IMR-90 (cell line): Measurements from ENCODE around the gene MLXIPL. TPM values are rescaled to one million over a fixed set of nuclear protein-coding genes. Genes with fewer than 3 reads are reported as not detected.

Experiments
- ATAC-seq: fragments of 200-7000 bp; cut with Tn5 transposase; 2 replicates; pipeline ENCODE4 v1.9.1; 2020; ENCODE audit warnings: low read depth, mild to moderate bottlenecking, moderate library complexity
- BruUV-seq: library from RNA; stranded (reverse); fragments of 400-500 nt; replicated peaks from 2 replicates; lab custom pipeline; 2021; lab: Mats Ljungman, UMichigan
- CTCF ChIA-PET: fragments of 300-600 bp; formaldehyde crosslinking; extraction: SDS; loops from one replicate; lab custom pipeline; 2021; ENCODE audit warnings: antibody characterized with exemption; lab: Yijun Ruan, JAX
- POLR2A ChIA-PET: fragments of 300-600 bp; sonication (Branson Sonifier 250); formaldehyde crosslinking; loops from one replicate; lab custom pipeline; 2022; ENCODE audit warnings: antibody characterized with exemption; ENCODE audit not compliant: unreplicated experiment; lab: Charles Lee
- DNase-seq: peaks from one replicate; pipeline ENCODE4 v3.0.0; 2013
- H2AFZ ChIP-seq: replicated peaks from 2 replicates; pipeline ENCODE3; 2013; ENCODE audit warnings: low read length, mild to moderate bottlenecking; ENCODE audit not compliant: poor library complexity
- H2AK5ac ChIP-seq: 2 replicates; pipeline ENCODE4 v1.6.1; 2013; ENCODE audit warnings: low read depth, low read length, inconsistent platforms
- H2AK9ac ChIP-seq: replicated peaks from 2 replicates; pipeline ENCODE3; 2013; ENCODE audit warnings: mild to moderate bottlenecking, low read depth, low read length, moderate library complexity; ENCODE audit not compliant: poor library complexity
- H2BK120ac ChIP-seq: 2 replicates; pipeline ENCODE4 v1.6.1; 2013; ENCODE audit warnings: low read depth, low read length, inconsistent platforms
- H2BK15ac ChIP-seq: 3 replicates; pipeline ENCODE4 v1.6.1; 2013; ENCODE audit warnings: low read depth, low read length, inconsistent platforms
- H2BK20ac ChIP-seq: 2 replicates; pipeline ENCODE4 v1.6.1; 2013; ENCODE audit warnings: low read depth, mild to moderate bottlenecking, inconsistent platforms, low read length, moderate library complexity
- H2BK5ac ChIP-seq: 2 replicates; pipeline ENCODE4 v1.6.1; 2013; ENCODE audit warnings: mild to moderate bottlenecking, low read depth, low read length, inconsistent platforms; ENCODE audit not compliant: poor library complexity, severe bottlenecking
- H3K14ac ChIP-seq: replicated peaks from 2 replicates; pipeline ENCODE4 v1.6.1; 2013; ENCODE audit warnings: low read depth, low read length, inconsistent platforms
- H3K18ac ChIP-seq: 2 replicates; pipeline ENCODE4 v1.6.1; 2013; ENCODE audit warnings: low read depth, low read length, control low read depth
- H3K23ac ChIP-seq: 2 replicates; pipeline ENCODE4 v1.6.1; 2013; ENCODE audit warnings: low read depth, low read length, inconsistent platforms
- H3K27ac ChIP-seq: 2 replicates; pipeline ENCODE4 v1.5.1; 2013; ENCODE audit warnings: mild to moderate bottlenecking, control low read depth, low read length; ENCODE audit not compliant: insufficient read depth
- H3K27me3 ChIP-seq: 2 replicates; pipeline ENCODE4 v1.6.1; 2013; ENCODE audit warnings: low read length; ENCODE audit not compliant: control insufficient read depth, insufficient read depth
- H3K36me3 ChIP-seq: 2 replicates; pipeline ENCODE4 v1.6.1; 2013; ENCODE audit warnings: low read length, mixed read lengths; ENCODE audit not compliant: control insufficient read depth, insufficient read depth
- H3K4ac ChIP-seq: 2 replicates; pipeline ENCODE4 v1.6.1; 2013; ENCODE audit warnings: low read depth, low read length, inconsistent platforms
- H3K4me1 ChIP-seq: 2 replicates; pipeline ENCODE4 v1.6.1; 2013; ENCODE audit warnings: low read length, mixed read lengths; ENCODE audit not compliant: control insufficient read depth, insufficient read depth
- H3K4me2 ChIP-seq: 2 replicates; pipeline ENCODE4 v1.6.1; 2013; ENCODE audit warnings: low read depth, mild to moderate bottlenecking, control low read depth, low read length, moderate library complexity
- H3K4me3 ChIP-seq: 2 replicates; pipeline ENCODE4 v1.5.1; 2013; ENCODE audit warnings: low read depth, mild to moderate bottlenecking, control low read depth, low read length, moderate library complexity; ENCODE audit not compliant: insufficient read depth
- H3K56ac ChIP-seq: 2 replicates; pipeline ENCODE4 v1.6.1; 2013; ENCODE audit warnings: low read length, inconsistent platforms; ENCODE audit not compliant: insufficient read depth; ENCODE audit errors: extremely low read depth
- H3K79me1 ChIP-seq, 2 experiments: 2 replicates each; pipeline ENCODE4 v1.6.1; 2013; ENCODE audit warnings: low read length in 2 of 2, inconsistent platforms in 1 of 2, low read depth in 1 of 2
- H3K9ac ChIP-seq: 2 replicates; pipeline ENCODE4 v1.6.1; 2013; ENCODE audit warnings: low read depth, low read length, control low read depth
- H3K9me1 ChIP-seq: 2 replicates; pipeline ENCODE4 v1.6.1; 2013; ENCODE audit warnings: low read length, inconsistent platforms; ENCODE audit not compliant: insufficient read depth
- H3K9me3 ChIP-seq: 2 replicates; pipeline ENCODE4 v1.6.1; 2013; ENCODE audit warnings: low read length; ENCODE audit not compliant: control insufficient read depth, insufficient read depth
- H4K20me1 ChIP-seq: 2 replicates; pipeline ENCODE4 v1.6.1; 2013; ENCODE audit warnings: low read length, inconsistent platforms; ENCODE audit not compliant: insufficient read depth
- H4K5ac ChIP-seq: 2 replicates; pipeline ENCODE4 v1.6.1; 2013; ENCODE audit warnings: mild to moderate bottlenecking, low read depth, low read length, control low read depth
- H4K8ac ChIP-seq, 2 experiments: 2 replicates each; pipeline ENCODE4 v1.6.1; 2013; ENCODE audit warnings: low read depth in 2 of 2, low read length in 2 of 2, control low read depth in 1 of 2, inconsistent platforms in 1 of 2
- H4K91ac ChIP-seq: 2 replicates; pipeline ENCODE4 v1.6.1; 2013; ENCODE audit warnings: low read depth, low read length, inconsistent platforms; ENCODE audit not compliant: insufficient read depth
- BHLHE40 ChIP-seq: fragments of 150-350 bp; IDR thresholded peaks from 2 replicates; pipeline ENCODE4 v1.6.1; 2016; ENCODE audit warnings: mild to moderate bottlenecking, low read depth, low read length
- CEBPB ChIP-seq: IDR thresholded peaks from 2 replicates; pipeline ENCODE4 v1.6.1; 2012; ENCODE audit warnings: low read depth, low read length, improper control_type of control experiment
- CHD1 ChIP-seq: IDR thresholded peaks from 2 replicates; pipeline ENCODE4 v1.6.1; 2012; ENCODE audit warnings: low read depth, low read length, improper control_type of control experiment
- CTCF ChIP-seq: conservative IDR thresholded peaks from 2 replicates; pipeline ENCODE4 v1.5.1; 2012; ENCODE audit warnings: mild to moderate bottlenecking, low read depth, low read length, improper control_type of control experiment
- MAFK ChIP-seq: IDR thresholded peaks from 2 replicates; pipeline ENCODE4 v1.6.1; 2012; ENCODE audit warnings: low read depth, low read length, improper control_type of control experiment
- MXI1 ChIP-seq: IDR thresholded peaks from 2 replicates; pipeline ENCODE4 v1.6.1; 2012; ENCODE audit warnings: low read depth, mild to moderate bottlenecking, low read length, moderate library complexity, borderline replicate concordance
- NFE2L2 ChIP-seq: fragments of 150-350 bp; IDR thresholded peaks from 2 replicates; pipeline ENCODE4 v1.6.1; 2016; ENCODE audit warnings: low read depth, mild to moderate bottlenecking, low read length
- POLR2A ChIP-seq: IDR thresholded peaks from 2 replicates; pipeline ENCODE4 v1.6.1; 2012; ENCODE audit warnings: mild to moderate bottlenecking, low read depth, low read length
- RCOR1 ChIP-seq: IDR thresholded peaks from 2 replicates; pipeline ENCODE4 v1.6.1; 2012; ENCODE audit warnings: mild to moderate bottlenecking, low read length, improper control_type of control experiment; ENCODE audit not compliant: insufficient replicate concordance
- RFX5 ChIP-seq: IDR thresholded peaks from 2 replicates; pipeline ENCODE4 v1.8.0; 2012; ENCODE audit warnings: low read depth, mild to moderate bottlenecking, low read length, moderate library complexity
- SMC3 ChIP-seq: fragments of 150-350 bp; IDR thresholded peaks from 2 replicates; pipeline ENCODE4 v1.6.1; 2016; ENCODE audit warnings: low read depth, mild to moderate bottlenecking, antibody characterized with exemption, low read length, moderate library complexity
- WGBS, 2 experiments: methylation state at CpG; one replicate each; pipeline versions ENCODE4 v1.1.5 to v1.1.7; 2013; ENCODE audit warnings: missing lambda C conversion rate in 2 of 2; ENCODE audit not compliant: insufficient read length in 1 of 2; ENCODE audit errors: extremely low coverage in 2 of 2; 5-methylcytosine and 5-hydroxymethylcytosine counted together
- dilution Hi-C: fragments of 300-500 bp; cut with HindIII; formaldehyde crosslinking; loops from one replicate; pipeline ENCODE4 v1.14.3; 2018; ENCODE audit warnings: low sequenced_read_pairs; ENCODE audit not compliant: unreplicated experiment
- in situ Hi-C: fragments of 300-500 bp; cut with MboI; formaldehyde crosslinking; loops from 3 replicates; pipeline ENCODE4 v1.14.3; 2019; ENCODE audit warnings: low sequenced_read_pairs, inconsistent platforms, mixed read lengths
- intact Hi-C: fragments of 100-400 bp; cut with micrococcal nuclease; formaldehyde crosslinking; loops from 2 replicates; pipeline ENCODE4 v1.10.0; 2022
- polyA plus RNA-seq, 3 experiments: library from polyadenylated mRNA; depleted of rRNA; stranded (reverse); fragments of >200 nt; gene quantifications; 2 replicates each; pipeline ENCODE4 v1.2.3, GENCODE V29; 2012; ENCODE audit warnings: low replicate concordance in 1 of 3
- total RNA-seq: library from RNA; depleted of rRNA; stranded (reverse); fragments of >200 nt; gene quantifications from 2 replicates; pipeline ENCODE4 v1.2.3, GENCODE V29; 2012
- TF ChIP-seq, protein P1 (sequence below): fragments of 150-350 bp; IDR thresholded peaks from 2 replicates; pipeline ENCODE4 v1.6.1; 2016; ENCODE audit warnings: low read depth, mild to moderate bottlenecking, low read length, moderate library complexity, borderline replicate concordance

The MLXIPL gene
- total and polyA plus RNA-seq, 2 of the 4 experiments (the other 2 are of a cell fraction): not detected

GRCh38 chr7:73567846-73568685, 56.3 kb downstream of the MLXIPL start (continued):
- no peak for TF ChIP-seq MAFK

GRCh38 chr7:73567140-73567539, 57.2 kb downstream of the MLXIPL start:
- H3K4me2 ChIP-seq: no peak overlapping the region
- no peak overlapping the region for H4K8ac ChIP-seq
- CTCF ChIA-PET: no interaction called here
- dilution Hi-C loops: no loop called here
- no peak overlapping the region for H3K23ac ChIP-seq
- H3K9me3 ChIP-seq: no peaks in the 10 kb centered on the region
- WGBS, 2 experiments: no CpG with 5 or more reads among the region's 4 CpGs
- no peak overlapping the region for H2BK120ac ChIP-seq
- H2AK9ac ChIP-seq: no peak overlapping the region
- in situ Hi-C loops: no loop called here
- H2AFZ ChIP-seq: no peak overlapping the region
- no peak overlapping the region for H3K4ac ChIP-seq
- no peak overlapping the region for H3K18ac ChIP-seq
- DNase-seq (no peak), ATAC-seq (no peak)
- H4K5ac ChIP-seq: no peak overlapping the region
- H3K36me3 ChIP-seq: peaks cover 24% of the 10 kb centered on the region
- no peak overlapping the region for H4K91ac ChIP-seq
- no peak overlapping the region for H3K4me3 ChIP-seq
- H2AK5ac ChIP-seq: no peak overlapping the region
- intact Hi-C loops: no loop called here
- no peak overlapping the region for H2BK5ac ChIP-seq
- no TSS peak for BruUV-seq
- no peak overlapping the region for H3K56ac ChIP-seq
- H3K9me1 ChIP-seq: peaks cover 13% of the 10 kb centered on the region
- H3K14ac ChIP-seq: no peak overlapping the region
- H3K9ac ChIP-seq: no peak overlapping the region
- POLR2A ChIA-PET: interaction anchor here (0.6 kb wide), 1 partner anchor 23 kb away, joined by 5 read pairs; no protein-coding TSS in a partner anchor
- 0 out of 2 replicates have a peak, but pooled peaks cover 2% of the 10 kb centered on the region for H3K4me1 ChIP-seq
- no peak overlapping the region for H3K27ac ChIP-seq
- H3K27me3 ChIP-seq: no peaks in the 10 kb centered on the region
- peaks cover 3% of the 10 kb centered on the region; the same call in 1 of the 2 replicates for H4K20me1 ChIP-seq
- H2BK20ac ChIP-seq: no peak overlapping the region; the same call in 1 of the 2 replicates
- H3K79me1 ChIP-seq: peaks cover 0 to 9% of the 10 kb centered on the region in 2 experiments; a peak in 3 of 4 replicates
- no peak overlapping the region for H2BK15ac ChIP-seq
- TF ChIP-seq, protein P1, sequence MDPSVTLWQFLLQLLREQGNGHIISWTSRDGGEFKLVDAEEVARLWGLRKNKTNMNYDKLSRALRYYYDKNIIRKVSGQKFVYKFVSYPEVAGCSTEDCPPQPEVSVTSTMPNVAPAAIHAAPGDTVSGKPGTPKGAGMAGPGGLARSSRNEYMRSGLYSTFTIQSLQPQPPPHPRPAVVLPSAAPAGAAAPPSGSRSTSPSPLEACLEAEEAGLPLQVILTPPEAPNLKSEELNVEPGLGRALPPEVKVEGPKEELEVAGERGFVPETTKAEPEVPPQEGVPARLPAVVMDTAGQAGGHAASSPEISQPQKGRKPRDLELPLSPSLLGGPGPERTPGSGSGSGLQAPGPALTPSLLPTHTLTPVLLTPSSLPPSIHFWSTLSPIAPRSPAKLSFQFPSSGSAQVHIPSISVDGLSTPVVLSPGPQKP: no peak
- TF ChIP-seq CTCF (no peak), NFE2L2 (no peak), SMC3 (no peak), RFX5 (no peak), CHD1 (no peak), MXI1 (no peak), BHLHE40 (no peak), RCOR1 (no peak), CEBPB (no peak), POLR2A (no peak), MAFK (no peak)
